Measurements from ENCODE around the gene FGA. TPM values are rescaled to one million over a fixed set of nuclear protein-coding genes. Genes with fewer than 3 reads are reported as not detected.

Gene FGA
- total RNA-seq, 1 experiment from 2014 or later, result not detected

DNA sequence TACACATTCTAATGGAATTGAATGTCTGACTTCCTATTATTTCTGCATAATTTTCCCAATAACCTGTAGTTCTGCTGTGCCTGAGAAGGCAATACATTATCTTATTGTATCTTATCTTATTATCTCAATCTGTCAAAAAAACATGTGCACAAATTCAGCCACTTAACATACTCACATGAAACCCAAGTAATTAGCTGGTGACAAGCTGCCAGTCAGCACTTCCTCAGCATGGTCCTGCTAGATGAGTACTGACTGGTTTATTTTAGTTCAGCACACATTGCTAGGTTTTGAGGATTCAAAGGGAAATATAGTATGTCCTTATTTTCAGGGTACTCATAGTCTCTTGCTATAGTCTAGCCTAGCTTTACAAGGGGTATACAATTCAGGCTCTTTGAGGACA, 39.8 kb upstream of the FGA start:
- Histone ChIP-seq H3F3A (ENCODE audit: low read length, unreplicated experiment) (no peaks in the 10 kb centered on the region), H3K9me3 (ENCODE audit: low read length) (no peaks in the 10 kb centered on the region), H2AFZ (ENCODE audit: low read length) (no peak overlapping the region), H4K20me1 (ENCODE audit: low read length) (no peaks in the 10 kb centered on the region), H3K9ac (ENCODE audit: low read length) (no peak overlapping the region), H3K9me2 (replicated peaks; ENCODE audit: low read length) (no peaks in the 10 kb centered on the region), H3K36me3 (ENCODE audit: low read depth, low read length) (no peaks in the 10 kb centered on the region), H3K27me3 (ENCODE audit: low read length) (0 out of 2 replicates have a peak, but pooled peaks cover 8% of the 10 kb centered on the region), H3K4me1 (ENCODE audit: insufficient read depth, low read length) (peaks cover 6% of the 10 kb centered on the region; the same call in 1 of the 2 replicates), H3K27ac (ENCODE audit: low read length) (no peak overlapping the region), H3K79me2 (ENCODE audit: low read length) (no peaks in the 10 kb centered on the region), H3K4me3 (ENCODE audit: low read length) (no peak overlapping the region), H3K4me2 (ENCODE audit: low read length) (no peak overlapping the region)
- no peak for TF ChIP-seq EZH2 (IDR thresholded peaks at IDR 0.05; ENCODE audit: low read length, unreplicated experiment)
- TF ChIP-seq, protein P1, sequence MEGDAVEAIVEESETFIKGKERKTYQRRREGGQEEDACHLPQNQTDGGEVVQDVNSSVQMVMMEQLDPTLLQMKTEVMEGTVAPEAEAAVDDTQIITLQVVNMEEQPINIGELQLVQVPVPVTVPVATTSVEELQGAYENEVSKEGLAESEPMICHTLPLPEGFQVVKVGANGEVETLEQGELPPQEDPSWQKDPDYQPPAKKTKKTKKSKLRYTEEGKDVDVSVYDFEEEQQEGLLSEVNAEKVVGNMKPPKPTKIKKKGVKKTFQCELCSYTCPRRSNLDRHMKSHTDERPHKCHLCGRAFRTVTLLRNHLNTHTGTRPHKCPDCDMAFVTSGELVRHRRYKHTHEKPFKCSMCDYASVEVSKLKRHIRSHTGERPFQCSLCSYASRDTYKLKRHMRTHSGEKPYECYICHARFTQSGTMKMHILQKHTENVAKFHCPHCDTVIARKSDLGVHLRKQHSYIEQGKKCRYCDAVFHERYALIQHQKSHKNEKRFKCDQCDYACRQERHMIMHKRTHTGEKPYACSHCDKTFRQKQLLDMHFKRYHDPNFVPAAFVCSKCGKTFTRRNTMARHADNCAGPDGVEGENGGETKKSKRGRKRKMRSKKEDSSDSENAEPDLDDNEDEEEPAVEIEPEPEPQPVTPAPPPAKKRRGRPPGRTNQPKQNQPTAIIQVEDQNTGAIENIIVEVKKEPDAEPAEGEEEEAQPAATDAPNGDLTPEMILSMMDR (conservative IDR thresholded peaks at IDR 0.05; ENCODE audit: low read depth, low read length), result no peak
- no peak for TF ChIP-seq EZH2phosphoT487 (IDR thresholded peaks at IDR 0.05; ENCODE audit: borderline replicate concordance, low read length)
- BruUV-seq (replicated peaks), result no TSS peak
- POLR2A ChIA-PET (ENCODE audit: unreplicated experiment), result no interaction called here
- DNase-seq, result no peak
- CTCF ChIA-PET, result interaction anchor here (0.6 to 1.0 kb wide), 2 partner anchors 11 to 73 kb away, joined by 3 to 5 read pairs; no protein-coding TSS in a partner anchor
- intact Hi-C loops (cut with micrococcal nuclease), result no loop called here
- no peak for ATAC-seq

DNA sequence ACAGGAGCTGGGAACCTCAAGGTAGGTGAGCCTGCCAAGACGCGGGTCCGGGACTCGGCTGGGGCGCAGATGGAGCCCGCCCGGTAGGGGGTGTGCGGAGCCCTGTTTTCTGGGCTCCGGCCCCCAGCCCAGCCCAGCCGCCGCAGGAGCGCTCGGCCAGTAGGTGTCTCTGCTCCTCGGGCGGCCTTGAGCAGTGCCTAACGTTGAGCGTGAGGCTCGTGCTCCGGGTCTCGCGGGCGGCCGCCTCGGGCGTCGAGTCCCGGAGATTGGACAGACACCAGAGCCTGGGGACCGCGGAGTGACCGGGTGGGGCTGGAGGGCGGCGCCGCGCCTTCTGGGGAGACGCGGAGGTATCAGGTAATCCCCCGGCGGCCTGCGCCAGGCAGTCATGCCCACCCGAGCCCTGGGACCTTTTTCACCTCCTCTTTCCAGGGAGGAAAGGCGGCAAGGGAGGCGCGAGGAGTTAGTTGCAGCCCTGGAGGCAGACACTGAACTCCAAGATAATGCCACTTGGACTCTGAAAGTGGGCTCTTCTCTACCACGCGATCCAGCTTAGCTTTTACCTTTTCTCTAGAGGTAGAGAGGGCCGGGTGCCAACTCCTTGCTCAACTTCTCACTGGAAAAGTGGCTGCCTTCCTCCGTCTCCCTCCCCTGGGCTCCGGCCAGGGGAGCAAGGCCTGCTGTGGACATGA, 36.4 kb upstream of the FGA start:
- Histone ChIP-seq H3K4me1 (ENCODE audit: insufficient read depth, low read length) (peaks cover 6% of the 10 kb centered on the region; the same call in 1 of the 2 replicates), H3K4me3 (ENCODE audit: low read length) (0 out of 2 replicates have a peak overlapping the region, but pooled peaks have one; percentile 18), H3K36me3 (ENCODE audit: low read depth, low read length) (no peaks in the 10 kb centered on the region), H2AFZ (ENCODE audit: low read length) (peak overlapping the region; percentile 47; the same call in 1 of the 2 replicates), H3F3A (ENCODE audit: low read length, unreplicated experiment) (no peaks in the 10 kb centered on the region), H3K9me3 (ENCODE audit: low read length) (no peaks in the 10 kb centered on the region), H4K20me1 (ENCODE audit: low read length) (no peaks in the 10 kb centered on the region), H3K27me3 (ENCODE audit: low read length) (0 out of 2 replicates have a peak, but pooled peaks cover 3% of the 10 kb centered on the region), H3K27ac (ENCODE audit: low read length) (no peak overlapping the region), H3K4me2 (ENCODE audit: low read length) (peak overlapping the region; percentile 29), H3K9ac (ENCODE audit: low read length) (no peak overlapping the region), H3K79me2 (ENCODE audit: low read length) (no peaks in the 10 kb centered on the region), H3K9me2 (replicated peaks; ENCODE audit: low read length) (no peaks in the 10 kb centered on the region)
- TF ChIP-seq, protein P1 (conservative IDR thresholded peaks at IDR 0.05; ENCODE audit: low read depth, low read length), result peak; percentile 59
- TF ChIP-seq EZH2phosphoT487 (IDR thresholded peaks at IDR 0.05; ENCODE audit: borderline replicate concordance, low read length), result no peak
- TF ChIP-seq EZH2 (IDR thresholded peaks at IDR 0.05; ENCODE audit: low read length, unreplicated experiment), result no peak
- POLR2A ChIA-PET (ENCODE audit: unreplicated experiment), result no interaction called here
- intact Hi-C loops (cut with micrococcal nuclease), result no loop called here
- ATAC-seq (peak; percentile 76), DNase-seq (peak; percentile 41)
- CTCF ChIA-PET, result interaction anchor here (1.5 kb wide), 1 partner anchor 68 kb away, joined by 10 read pairs; no protein-coding TSS in a partner anchor
- no TSS peak for BruUV-seq (replicated peaks)

- ChIA-PET CTCF (interaction anchor here (1.5 kb wide), 1 partner anchor 67 kb away, joined by 10 read pairs; no protein-coding TSS in a partner anchor), POLR2A (ENCODE audit: unreplicated experiment) (no interaction called here)
- Histone ChIP-seq H3F3A (ENCODE audit: low read length, unreplicated experiment) (no peaks in the 10 kb centered on the region), H3K9ac (ENCODE audit: low read length) (no peak overlapping the region), H3K9me2 (replicated peaks; ENCODE audit: low read length) (no peaks in the 10 kb centered on the region), H3K79me2 (ENCODE audit: low read length) (no peaks in the 10 kb centered on the region), H3K4me1 (ENCODE audit: insufficient read depth, low read length) (peaks cover 6% of the 10 kb centered on the region; the same call in 1 of the 2 replicates), H3K4me3 (ENCODE audit: low read length) (no peak overlapping the region), H3K9me3 (ENCODE audit: low read length) (no peaks in the 10 kb centered on the region), H3K36me3 (ENCODE audit: low read depth, low read length) (no peaks in the 10 kb centered on the region), H4K20me1 (ENCODE audit: low read length) (no peaks in the 10 kb centered on the region), H3K4me2 (ENCODE audit: low read length) (0 out of 2 replicates have a peak overlapping the region, but pooled peaks have one; percentile 29), H2AFZ (ENCODE audit: low read length) (no peak overlapping the region), H3K27me3 (ENCODE audit: low read length) (no peaks in the 10 kb centered on the region), H3K27ac (ENCODE audit: low read length) (no peak overlapping the region)
- TF ChIP-seq, protein P1 (conservative IDR thresholded peaks at IDR 0.05; ENCODE audit: low read depth, low read length), result no peak
- TF ChIP-seq EZH2 (IDR thresholded peaks at IDR 0.05; ENCODE audit: low read length, unreplicated experiment) (no peak), EZH2phosphoT487 (IDR thresholded peaks at IDR 0.05; ENCODE audit: borderline replicate concordance, low read length) (no peak)
- peak; percentile 14 for DNase-seq
- no TSS peak for BruUV-seq (replicated peaks)
- intact Hi-C loops (cut with micrococcal nuclease), result no loop called here
- peak; percentile 42 for ATAC-seq
These were observed 35.4 kb upstream of the FGA start for GRCh38 chr4:154625971-154626370.

All from PC-3 (cell line).